ENCODE data around the gene THUMPD1. TPM values are rescaled to one million over a fixed set of nuclear protein-coding genes. Genes with fewer than 3 reads are reported as not detected.

Gene THUMPD1
- total and polyA plus RNA-seq, 2 of the 8 experiments (the other 6 are each of a cell fraction or from before 2014, with no cell fraction given) = 31.6 to 49.4 TPM

DNA sequence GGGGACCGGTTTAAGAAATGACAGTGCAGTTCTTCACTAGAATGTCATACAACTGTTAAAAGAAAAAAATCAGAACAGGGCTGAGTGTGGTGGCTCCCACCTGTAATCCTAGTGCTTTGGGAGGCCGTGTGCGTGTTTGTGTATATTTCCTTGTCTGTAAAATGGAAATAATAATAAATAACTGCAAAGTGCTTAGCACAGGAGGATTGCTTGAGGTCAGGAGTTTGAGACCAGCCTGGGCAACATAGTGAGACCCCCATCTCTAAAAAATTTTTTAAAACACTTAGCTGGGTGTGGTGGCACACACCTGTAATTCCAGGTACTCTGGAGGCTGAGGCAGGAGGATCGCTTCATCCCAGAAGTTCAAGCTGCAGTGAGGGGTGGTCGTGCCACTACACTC, 24.7 kb upstream of the THUMPD1 start:
- Histone ChIP-seq H2BK12ac (ENCODE audit: low read depth, low read length) (no peak overlapping the region), H3K18ac (ENCODE audit: extremely low read depth, low read length) (no peak overlapping the region), H3K36me3 (ENCODE audit: control insufficient read depth in 2 of 4, insufficient read depth in 4 of 4, low read length in 3 of 4) (no peaks in the 10 kb centered on the region), H3K9me3 (ENCODE audit: insufficient read depth in 2 of 2, low read depth in 1 of 2, low read length in 1 of 2) (no peaks in the 10 kb centered on the region; a peak in 1 of 4 replicates), H2AK5ac (ENCODE audit: low read depth, low read length) (no peak overlapping the region), H2BK20ac (ENCODE audit: low read length) (no peak overlapping the region), H3K14ac (ENCODE audit: insufficient read length) (no peak overlapping the region), H2AFZ (ENCODE audit: low read length) (no peak overlapping the region), H3K4me1 (replicated peaks in 1 of 4; ENCODE audit: control insufficient read depth in 3 of 4, insufficient read depth in 4 of 4, low read length in 3 of 4) (no peaks in the 10 kb centered on the region; a peak in 1 of 7 replicates), H3K79me2 (ENCODE audit: control insufficient read depth in 1 of 2, insufficient read depth in 2 of 2, low read length in 2 of 2) (no peaks in the 10 kb centered on the region), H4K20me1 (replicated peaks in 1 of 2; ENCODE audit: control insufficient read depth in 1 of 2, insufficient read depth in 2 of 2, low read length in 2 of 2) (no peaks in the 10 kb centered on the region), H3K27ac (ENCODE audit: low read depth, low read length) (no peak overlapping the region), H3K56ac (replicated peaks; ENCODE audit: insufficient read length, low read depth, low read length) (no peak overlapping the region), H3K23ac (ENCODE audit: insufficient read length) (no peak overlapping the region), H4K8ac (ENCODE audit: extremely low read depth, insufficient read depth, low read length) (no peak overlapping the region), H3K23me2 (ENCODE audit: low read depth, low read length) (no peaks in the 10 kb centered on the region), H3K4ac (replicated peaks; ENCODE audit: insufficient read length, low read depth, low read length) (no peak overlapping the region), H4K91ac (replicated peaks; ENCODE audit: insufficient read length, low read length) (no peak overlapping the region), H2BK5ac (ENCODE audit: low read depth, low read length) (no peak overlapping the region), H4K5ac (ENCODE audit: insufficient read length, low read depth, low read length) (no peak overlapping the region), H3K4me3 (ENCODE audit: extremely low read depth in 1 of 4, insufficient read depth in 2 of 4, low read depth in 3 of 4, low read length in 4 of 4) (no peak overlapping the region), H3K9ac (replicated peaks in 1 of 4; ENCODE audit: extremely low read depth in 1 of 4, low read depth in 3 of 4, low read length in 3 of 4) (no peak overlapping the region), H2BK15ac (ENCODE audit: low read length) (no peak overlapping the region), H3K4me2 (ENCODE audit: insufficient read depth in 1 of 2, low read depth in 2 of 2, low read length in 2 of 2) (no peak overlapping the region), H2BK120ac (replicated peaks; ENCODE audit: low read depth, low read length) (no peak overlapping the region), H3K79me1 (ENCODE audit: low read depth, low read length) (no peaks in the 10 kb centered on the region), H3K27me3 (replicated peaks in 1 of 4; ENCODE audit: control insufficient read depth in 3 of 4, extremely low read depth in 1 of 4, insufficient read depth in 3 of 4, low read length in 3 of 4) (no peaks in the 10 kb centered on the region; a peak in 1 of 7 replicates)
- WGBS, 2 experiments (ENCODE audit: extremely low coverage in 1 of 2, insufficient coverage in 1 of 2, insufficient read length in 1 of 2, insufficient replicate concordance in 2 of 2, low coverage in 1 of 2, low lambda C conversion rate in 2 of 2, missing lambda C conversion rate in 1 of 2) = 89% methylated on average over 5 of the region's 5 CpGs; no CpG with 5 or more reads in 1 of the 2 experiments
- CTCF ChIA-PET (ENCODE audit: partially characterized antibody) = interaction anchor here (1.1 kb wide), 1 partner anchor 9 kb away, joined by 7 read pairs; no protein-coding TSS in a partner anchor
- no peak for FAIRE-seq
- no peak for DNase-seq (ENCODE audit: low read depth in 1 of 2, low spot score in 2 of 2)
- POLR2A ChIA-PET (ENCODE audit: partially characterized antibody) = interaction anchor here (1.9 kb wide), 1 partner anchor 8 kb away, joined by 6 read pairs; no protein-coding TSS in a partner anchor
- TF ChIP-seq HDAC2 (IDR thresholded peaks at IDR 0.05; ENCODE audit: borderline replicate concordance in 1 of 2, low read depth in 2 of 2, low read length in 2 of 2) (no peak), FOSL1 (IDR thresholded peaks at IDR 0.05; ENCODE audit: insufficient read depth, low read depth, low read length) (no peak), PHF8 (conservative IDR thresholded peaks at IDR 0.05; ENCODE audit: low read depth, low read length) (no peak), CBX5 (IDR thresholded peaks at IDR 0.05; ENCODE audit: low read depth, low read length) (no peak), TCF12 (IDR thresholded peaks at IDR 0.05; ENCODE audit: low read depth, low read length) (no peak), SAP30 (IDR thresholded peaks at IDR 0.05; ENCODE audit: insufficient read depth, insufficient replicate concordance, low read length) (no peak), TAF7 (optimal IDR thresholded peaks at IDR 0.05; ENCODE audit: borderline replicate concordance, low read depth, low read length) (no peak), MAFK (IDR thresholded peaks at IDR 0.05; ENCODE audit: low read depth, low read length) (no peak), ZNF274 (IDR thresholded peaks at IDR 0.05; ENCODE audit: borderline replicate concordance, extremely low read depth, low read length) (no peak), TBP (IDR thresholded peaks at IDR 0.05; ENCODE audit: low read depth, low read length) (no peak)
- TF ChIP-seq, protein P1, sequence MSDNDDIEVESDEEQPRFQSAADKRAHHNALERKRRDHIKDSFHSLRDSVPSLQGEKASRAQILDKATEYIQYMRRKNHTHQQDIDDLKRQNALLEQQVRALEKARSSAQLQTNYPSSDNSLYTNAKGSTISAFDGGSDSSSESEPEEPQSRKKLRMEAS (IDR thresholded peaks at IDR 0.05) = no peak
